GM23338 (cell line): ENCODE data around the gene ABAT. TPM values are rescaled to one million over a fixed set of nuclear protein-coding genes. Genes with fewer than 3 reads are reported as not detected.

Experiments
- ATAC-seq: fragments of 200-7000 bp; cut with Tn5 transposase; 3 replicates; pipeline ENCODE4 v1.9.1; 2020
- DNase-seq: peaks from one replicate; pipeline ENCODE4 v3.0.0-alpha.2; 2015; ENCODE audit warnings: low spot score
- H2AFZ ChIP-seq: fragments of 200-600 bp; sonication (generic); 2 replicates; pipeline ENCODE4 v1.8.0; 2016; ENCODE audit warnings: antibody characterized with exemption, mild to moderate bottlenecking, moderate library complexity
- H3F3A ChIP-seq: fragments of 200-600 bp; sonication (generic); replicated peaks from 2 replicates; pipeline ENCODE4 v1.8.0; 2017; ENCODE audit warnings: antibody characterized with exemption, mixed run types, low read depth
- H3K27ac ChIP-seq: fragments of 200-600 bp; sonication (generic); 2 replicates; pipeline ENCODE4 v1.6.1; 2016; ENCODE audit warnings: low read depth
- H3K27me3 ChIP-seq: fragments of 200-600 bp; sonication (generic); 2 replicates; pipeline ENCODE4 v1.8.0; 2016; ENCODE audit warnings: mild to moderate bottlenecking, mixed run types, moderate library complexity; ENCODE audit not compliant: insufficient read depth
- H3K36me3 ChIP-seq: fragments of 200-600 bp; sonication (generic); 2 replicates; pipeline ENCODE4 v1.8.0; 2016; ENCODE audit warnings: mild to moderate bottlenecking; ENCODE audit not compliant: insufficient read depth
- H3K4me1 ChIP-seq: fragments of 200-600 bp; sonication (generic); 2 replicates; pipeline ENCODE4 v1.8.0; 2016; ENCODE audit warnings: mild to moderate bottlenecking, moderate library complexity; ENCODE audit not compliant: insufficient read depth
- H3K4me2 ChIP-seq: fragments of 200-600 bp; sonication (generic); 2 replicates; pipeline ENCODE4 v1.7.1; 2017; ENCODE audit warnings: mixed run types
- H3K4me3 ChIP-seq: fragments of 200-600 bp; sonication (generic); 2 replicates; pipeline ENCODE4 v1.6.1; 2016; ENCODE audit warnings: mixed run types
- H3K79me2 ChIP-seq: fragments of 200-600 bp; sonication (generic); replicated peaks from 2 replicates; pipeline ENCODE4 v1.8.0; 2017; ENCODE audit warnings: mild to moderate bottlenecking; ENCODE audit not compliant: insufficient read depth
- H3K9me2 ChIP-seq: fragments of 200-600 bp; sonication (generic); 2 replicates; pipeline ENCODE4 v1.8.0; 2017; ENCODE audit not compliant: insufficient read depth
- H4K20me1 ChIP-seq: fragments of 200-600 bp; sonication (generic); replicated peaks from 2 replicates; pipeline ENCODE4 v1.8.0; 2017; ENCODE audit warnings: mild to moderate bottlenecking; ENCODE audit not compliant: insufficient read depth
- H3K27ac Mint-ChIP-seq: 2 replicates; pipeline ENCODE4 v1.8.0; 2020; ENCODE audit warnings: inconsistent platforms, mild to moderate bottlenecking, moderate library complexity, mixed read lengths
- H3K27me3 Mint-ChIP-seq: 3 replicates; pipeline ENCODE4 v1.8.0; 2022; ENCODE audit warnings: low read depth, mild to moderate bottlenecking, moderate library complexity, mixed read lengths, inconsistent platforms; ENCODE audit not compliant: insufficient read depth, poor library complexity
- H3K36me3 Mint-ChIP-seq: 3 replicates; pipeline ENCODE4 v1.8.0; 2021; ENCODE audit warnings: low read depth, mild to moderate bottlenecking, inconsistent platforms, moderate library complexity, mixed read lengths
- H3K4me1 Mint-ChIP-seq: 3 replicates; pipeline ENCODE4 v1.8.0; 2020; ENCODE audit warnings: mild to moderate bottlenecking, inconsistent platforms, mixed read lengths
- H3K4me3 Mint-ChIP-seq: 3 replicates; pipeline ENCODE4 v1.8.0; 2021; ENCODE audit warnings: moderate library complexity, mild to moderate bottlenecking, inconsistent platforms, mixed read lengths
- H3K9me3 Mint-ChIP-seq: 3 replicates; pipeline ENCODE4 v1.8.0; 2020; ENCODE audit warnings: moderate library complexity, mild to moderate bottlenecking, inconsistent platforms, mixed read lengths
- CREB1 ChIP-seq: fragments of 250-450 bp; sonication (Bioruptor Pico); IDR thresholded peaks from 2 replicates; pipeline ENCODE4 v1.5.0; 2020; ENCODE audit warnings: low read depth, mild to moderate bottlenecking, moderate library complexity
- EZH2 ChIP-seq: fragments of 200-600 bp; sonication (generic); IDR thresholded peaks from one replicate; pipeline ENCODE4 v1.8.0; 2017; ENCODE audit warnings: antibody characterized with exemption, mild to moderate bottlenecking, low read depth; ENCODE audit not compliant: unreplicated experiment
- EZH2phosphoT487 ChIP-seq: fragments of 200-600 bp; sonication (generic); IDR thresholded peaks from one replicate; pipeline ENCODE4 v1.8.1; 2018; ENCODE audit warnings: antibody characterized with exemption; ENCODE audit not compliant: unreplicated experiment
- JUNB ChIP-seq: IDR thresholded peaks from one replicate; pipeline ENCODE4 v1.6.1; 2016; ENCODE audit warnings: antibody characterized with exemption; ENCODE audit not compliant: unreplicated experiment
- NANOG ChIP-seq: IDR thresholded peaks from 2 replicates; pipeline ENCODE4 v1.6.1; 2016; ENCODE audit warnings: antibody characterized with exemption, borderline replicate concordance
- POLR2AphosphoS5 ChIP-seq: IDR thresholded peaks from 2 replicates; pipeline ENCODE4 v1.6.1; 2016; ENCODE audit warnings: antibody characterized with exemption, low read depth
- STAT1 ChIP-seq: IDR thresholded peaks from one replicate; pipeline ENCODE4 v1.6.1; 2016; ENCODE audit warnings: antibody characterized with exemption; ENCODE audit not compliant: unreplicated experiment
- ZNF114 ChIP-seq: fragments of 250-450 bp; sonication (Bioruptor Pico); IDR thresholded peaks from 2 replicates; pipeline ENCODE4 v1.5.0; 2020; ENCODE audit warnings: mild to moderate bottlenecking, moderate library complexity
- ZNF331 ChIP-seq: fragments of 250-450 bp; sonication (Bioruptor Pico); IDR thresholded peaks from 2 replicates; pipeline ENCODE4 v1.5.0; 2020; ENCODE audit warnings: low read depth, mild to moderate bottlenecking, moderate library complexity
- polyA plus RNA-seq: library from polyadenylated mRNA; unstranded; fragments of >200 nt; fragmentation: Nextera tagmentation; extraction: Ambion mirVana; gene quantifications from 2 replicates; pipeline ENCODE4 v1.2.1, GENCODE V29; 2016
- total RNA-seq: library from RNA; depleted of rRNA; stranded (reverse); fragments of >200 nt; shearing (Covaris generic); gene quantifications from 2 replicates; pipeline ENCODE4 v1.2.3, GENCODE V29; 2014
- TF ChIP-seq, protein P1 (sequence below), 2 experiments: fragments of 200-600 bp in 1 of 2; sonication (generic) in 1 of 2; conservative IDR thresholded peaks; 2 replicates each; pipeline versions ENCODE4 v1.5.1 to v1.6.1; 2016 to 2017; ENCODE audit warnings: antibody characterized with exemption in 2 of 2, low read depth in 2 of 2, mild to moderate bottlenecking in 2 of 2, moderate library complexity in 1 of 2
- TF ChIP-seq, protein P2 (sequence below): IDR thresholded peaks from one replicate; pipeline ENCODE4 v1.6.1; 2018; ENCODE audit warnings: antibody characterized with exemption; ENCODE audit not compliant: unreplicated experiment
- TF ChIP-seq, protein P3 (sequence below): IDR thresholded peaks from 2 replicates; pipeline ENCODE4 v1.6.1; 2016; ENCODE audit warnings: antibody characterized with exemption

The ABAT gene
- total and polyA plus RNA-seq, 2 experiments from 2014 or later, result 4.4 to 8.8 TPM

DNA sequence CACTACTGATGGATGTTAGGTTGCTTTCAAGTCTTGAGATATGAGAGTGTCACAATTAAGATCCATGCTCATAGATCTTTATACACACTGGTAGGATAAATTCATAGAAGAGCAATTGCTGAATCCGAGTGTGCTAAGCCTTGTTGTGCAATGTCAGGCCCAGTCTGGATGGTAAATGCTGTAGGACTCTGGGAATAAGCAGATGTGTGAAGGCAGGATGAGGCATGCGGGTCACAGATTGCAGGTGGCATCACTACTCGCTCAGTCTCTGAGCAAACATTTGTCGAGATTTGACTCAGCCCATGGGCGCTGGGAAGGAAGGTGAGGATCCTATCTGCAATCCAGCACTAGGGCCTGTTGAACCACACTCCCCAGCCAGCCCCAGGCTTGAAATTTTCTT, 82.3 kb downstream of the ABAT start:
- Histone ChIP-seq H3K36me3 (no peaks in the 10 kb centered on the region), H3K27ac (no peak overlapping the region), H3K4me1 (no peaks in the 10 kb centered on the region), H3K4me3 (no peak overlapping the region), H3K27me3 (no peaks in the 10 kb centered on the region), H3K4me2 (no peak overlapping the region), H4K20me1 (no peaks in the 10 kb centered on the region), H3K9me2 (no peaks in the 10 kb centered on the region), H3K79me2 (no peaks in the 10 kb centered on the region), H2AFZ (no peak overlapping the region), H3F3A (no peaks in the 10 kb centered on the region)
- H3K4me3 Mint-ChIP-seq, result no peak overlapping the region
- no peak for ATAC-seq
- TF ChIP-seq, protein P1, sequence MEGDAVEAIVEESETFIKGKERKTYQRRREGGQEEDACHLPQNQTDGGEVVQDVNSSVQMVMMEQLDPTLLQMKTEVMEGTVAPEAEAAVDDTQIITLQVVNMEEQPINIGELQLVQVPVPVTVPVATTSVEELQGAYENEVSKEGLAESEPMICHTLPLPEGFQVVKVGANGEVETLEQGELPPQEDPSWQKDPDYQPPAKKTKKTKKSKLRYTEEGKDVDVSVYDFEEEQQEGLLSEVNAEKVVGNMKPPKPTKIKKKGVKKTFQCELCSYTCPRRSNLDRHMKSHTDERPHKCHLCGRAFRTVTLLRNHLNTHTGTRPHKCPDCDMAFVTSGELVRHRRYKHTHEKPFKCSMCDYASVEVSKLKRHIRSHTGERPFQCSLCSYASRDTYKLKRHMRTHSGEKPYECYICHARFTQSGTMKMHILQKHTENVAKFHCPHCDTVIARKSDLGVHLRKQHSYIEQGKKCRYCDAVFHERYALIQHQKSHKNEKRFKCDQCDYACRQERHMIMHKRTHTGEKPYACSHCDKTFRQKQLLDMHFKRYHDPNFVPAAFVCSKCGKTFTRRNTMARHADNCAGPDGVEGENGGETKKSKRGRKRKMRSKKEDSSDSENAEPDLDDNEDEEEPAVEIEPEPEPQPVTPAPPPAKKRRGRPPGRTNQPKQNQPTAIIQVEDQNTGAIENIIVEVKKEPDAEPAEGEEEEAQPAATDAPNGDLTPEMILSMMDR (conservative IDR thresholded peaks at IDR 0.05; ENCODE audit: low read depth in 2 of 2), result no peak
- TF ChIP-seq JUNB (no peak), EZH2phosphoT487 (no peak), NANOG (no peak), EZH2 (no peak), STAT1 (no peak)
- TF ChIP-seq, protein P2, sequence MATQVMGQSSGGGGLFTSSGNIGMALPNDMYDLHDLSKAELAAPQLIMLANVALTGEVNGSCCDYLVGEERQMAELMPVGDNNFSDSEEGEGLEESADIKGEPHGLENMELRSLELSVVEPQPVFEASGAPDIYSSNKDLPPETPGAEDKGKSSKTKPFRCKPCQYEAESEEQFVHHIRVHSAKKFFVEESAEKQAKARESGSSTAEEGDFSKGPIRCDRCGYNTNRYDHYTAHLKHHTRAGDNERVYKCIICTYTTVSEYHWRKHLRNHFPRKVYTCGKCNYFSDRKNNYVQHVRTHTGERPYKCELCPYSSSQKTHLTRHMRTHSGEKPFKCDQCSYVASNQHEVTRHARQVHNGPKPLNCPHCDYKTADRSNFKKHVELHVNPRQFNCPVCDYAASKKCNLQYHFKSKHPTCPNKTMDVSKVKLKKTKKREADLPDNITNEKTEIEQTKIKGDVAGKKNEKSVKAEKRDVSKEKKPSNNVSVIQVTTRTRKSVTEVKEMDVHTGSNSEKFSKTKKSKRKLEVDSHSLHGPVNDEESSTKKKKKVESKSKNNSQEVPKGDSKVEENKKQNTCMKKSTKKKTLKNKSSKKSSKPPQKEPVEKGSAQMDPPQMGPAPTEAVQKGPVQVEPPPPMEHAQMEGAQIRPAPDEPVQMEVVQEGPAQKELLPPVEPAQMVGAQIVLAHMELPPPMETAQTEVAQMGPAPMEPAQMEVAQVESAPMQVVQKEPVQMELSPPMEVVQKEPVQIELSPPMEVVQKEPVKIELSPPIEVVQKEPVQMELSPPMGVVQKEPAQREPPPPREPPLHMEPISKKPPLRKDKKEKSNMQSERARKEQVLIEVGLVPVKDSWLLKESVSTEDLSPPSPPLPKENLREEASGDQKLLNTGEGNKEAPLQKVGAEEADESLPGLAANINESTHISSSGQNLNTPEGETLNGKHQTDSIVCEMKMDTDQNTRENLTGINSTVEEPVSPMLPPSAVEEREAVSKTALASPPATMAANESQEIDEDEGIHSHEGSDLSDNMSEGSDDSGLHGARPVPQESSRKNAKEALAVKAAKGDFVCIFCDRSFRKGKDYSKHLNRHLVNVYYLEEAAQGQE, result no peak
- H3K36me3 Mint-ChIP-seq, result no peaks in the 10 kb centered on the region
- DNase-seq, result no peak
- no peaks in the 10 kb centered on the region for H3K4me1 Mint-ChIP-seq
- H3K27ac Mint-ChIP-seq, result no peak overlapping the region
- H3K27me3 Mint-ChIP-seq, result peaks cover 3% of the 10 kb centered on the region
- H3K9me3 Mint-ChIP-seq, result no peaks in the 10 kb centered on the region

DNA sequence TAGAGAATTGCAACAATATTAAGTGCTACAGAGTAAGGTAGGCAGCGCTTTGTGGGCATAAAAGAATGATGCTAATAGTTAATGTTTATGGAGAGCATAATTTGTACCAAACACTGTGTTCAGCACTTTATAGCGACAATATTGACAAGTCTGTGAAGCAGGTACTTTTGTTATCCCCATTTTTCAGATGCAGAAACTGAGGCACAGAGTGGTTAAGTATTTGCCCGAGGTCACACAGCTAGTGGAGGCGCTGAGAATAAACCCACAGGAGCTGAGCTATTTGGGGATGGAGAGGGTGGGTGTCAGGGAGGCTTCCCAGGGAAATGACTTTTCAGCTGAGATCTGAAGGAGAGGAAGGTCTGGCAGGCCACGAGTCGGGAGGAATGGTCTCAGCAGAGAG, 83.6 kb downstream of the ABAT start:
- Mint-ChIP-seq H3K27ac (no peak overlapping the region), H3K27me3 (peaks cover 3% of the 10 kb centered on the region), H3K4me1 (no peaks in the 10 kb centered on the region), H3K36me3 (no peaks in the 10 kb centered on the region), H3K9me3 (no peaks in the 10 kb centered on the region), H3K4me3 (no peak overlapping the region)
- no peaks in the 10 kb centered on the region for H3K9me2 ChIP-seq
- no peak overlapping the region for H3K4me2 ChIP-seq
- no peak overlapping the region for H3K4me3 ChIP-seq
- no peaks in the 10 kb centered on the region for H4K20me1 ChIP-seq
- H3K79me2 ChIP-seq, result no peaks in the 10 kb centered on the region
- no peak overlapping the region for H2AFZ ChIP-seq
- no peak for DNase-seq
- H3K27me3 ChIP-seq, result no peaks in the 10 kb centered on the region
- no peaks in the 10 kb centered on the region for H3K4me1 ChIP-seq
- no peak overlapping the region for H3K27ac ChIP-seq
- ATAC-seq, result no peak
- no peaks in the 10 kb centered on the region for H3F3A ChIP-seq
- H3K36me3 ChIP-seq, result no peaks in the 10 kb centered on the region
- TF ChIP-seq CREB1 (CRISPR knock-in tag) (no peak), STAT1 (no peak), ZNF331 (CRISPR knock-in tag) (no peak), ZNF114 (CRISPR knock-in tag) (no peak), JUNB (no peak), NANOG (no peak), EZH2 (no peak), POLR2AphosphoS5 (no peak), EZH2phosphoT487 (no peak)
- TF ChIP-seq, protein P1 (conservative IDR thresholded peaks at IDR 0.05; ENCODE audit: low read depth in 2 of 2), result no peak
- TF ChIP-seq, protein P2, result no peak
- TF ChIP-seq, protein P3, sequence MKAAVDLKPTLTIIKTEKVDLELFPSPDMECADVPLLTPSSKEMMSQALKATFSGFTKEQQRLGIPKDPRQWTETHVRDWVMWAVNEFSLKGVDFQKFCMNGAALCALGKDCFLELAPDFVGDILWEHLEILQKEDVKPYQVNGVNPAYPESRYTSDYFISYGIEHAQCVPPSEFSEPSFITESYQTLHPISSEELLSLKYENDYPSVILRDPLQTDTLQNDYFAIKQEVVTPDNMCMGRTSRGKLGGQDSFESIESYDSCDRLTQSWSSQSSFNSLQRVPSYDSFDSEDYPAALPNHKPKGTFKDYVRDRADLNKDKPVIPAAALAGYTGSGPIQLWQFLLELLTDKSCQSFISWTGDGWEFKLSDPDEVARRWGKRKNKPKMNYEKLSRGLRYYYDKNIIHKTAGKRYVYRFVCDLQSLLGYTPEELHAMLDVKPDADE, result no peak
